ENCODE results near the gene NFYA. TPM values are rescaled to one million over a fixed set of nuclear protein-coding genes. Genes with fewer than 3 reads are reported as not detected.

Gene NFYA
- total RNA-seq, 3 donors from 2014 or later (not counting 1 experiment from before 2014, with no cell fraction given): 27.5 to 33.1 (median 33.0) TPM

DNA sequence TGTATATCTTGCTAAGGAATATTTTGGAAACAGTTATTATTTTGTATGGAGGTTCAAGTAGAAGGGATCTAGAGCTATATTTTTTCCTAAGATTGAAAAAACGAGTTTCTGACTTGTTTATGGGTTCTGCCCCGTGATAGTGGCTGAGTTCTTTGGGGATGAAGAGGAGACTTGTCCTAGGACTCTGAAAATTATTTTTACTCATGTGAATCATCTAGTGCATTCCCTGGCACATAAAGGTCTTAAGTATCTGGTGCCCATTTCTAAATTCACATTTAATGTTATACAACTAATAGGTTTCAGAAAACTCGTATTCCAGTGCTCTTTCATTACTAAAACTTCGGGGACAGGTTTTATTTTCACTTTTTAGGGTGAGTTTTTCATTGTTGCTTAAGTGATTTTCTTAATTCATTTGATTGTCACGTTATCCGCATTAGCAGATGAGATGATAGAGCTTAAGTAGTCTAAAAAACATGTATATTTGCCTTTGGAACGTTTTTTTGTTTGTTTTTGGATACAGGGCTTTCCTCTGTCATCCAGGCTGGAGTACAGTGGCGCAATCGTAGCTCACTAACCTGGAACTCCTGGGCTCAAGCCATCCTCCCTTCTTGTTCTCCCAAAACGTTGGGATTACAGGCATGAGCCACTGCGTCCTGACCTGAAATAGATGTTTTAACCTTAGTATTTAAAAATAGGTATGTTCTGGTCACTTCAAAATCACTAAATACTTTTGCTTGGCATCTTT is 2.1 kb downstream of the NFYA start:
- intact Hi-C loops (cut with micrococcal nuclease): loop anchor here (5.0 kb wide), 1 partner anchor 257 kb away; no protein-coding TSS in a partner anchor
- no peaks in the 10 kb centered on the region for H3K27me3 Mint-ChIP-seq (ENCODE audit: low read depth in 2 of 2)
- 73% methylated on average over 7 of the region's 11 CpGs for WGBS (ENCODE audit: insufficient coverage)
- no peaks in the 10 kb centered on the region for H3K27me3 ChIP-seq (ENCODE audit: control insufficient read depth, insufficient read depth, low read length)
- H3K36me3 ChIP-seq (ENCODE audit: control insufficient read depth, insufficient read depth, low read length): peaks cover 11% of the 10 kb centered on the region
- peaks cover 10% of the 10 kb centered on the region for H3K4me1 ChIP-seq (ENCODE audit: control insufficient read depth, insufficient read depth, low read length)
- no peaks in the 10 kb centered on the region for H3K9me3 Mint-ChIP-seq
- H3K36me3 Mint-ChIP-seq: no peaks in the 10 kb centered on the region
- ATAC-seq: no peak
- peak overlapping the region; percentile 90 for H3K4me3 Mint-ChIP-seq
- DNase-seq: no peak
- H3K4me3 ChIP-seq (ENCODE audit: low read length): no peak overlapping the region
- peak overlapping the region; percentile 90 to 98 for H3K27ac Mint-ChIP-seq
- TF ChIP-seq, protein P1, sequence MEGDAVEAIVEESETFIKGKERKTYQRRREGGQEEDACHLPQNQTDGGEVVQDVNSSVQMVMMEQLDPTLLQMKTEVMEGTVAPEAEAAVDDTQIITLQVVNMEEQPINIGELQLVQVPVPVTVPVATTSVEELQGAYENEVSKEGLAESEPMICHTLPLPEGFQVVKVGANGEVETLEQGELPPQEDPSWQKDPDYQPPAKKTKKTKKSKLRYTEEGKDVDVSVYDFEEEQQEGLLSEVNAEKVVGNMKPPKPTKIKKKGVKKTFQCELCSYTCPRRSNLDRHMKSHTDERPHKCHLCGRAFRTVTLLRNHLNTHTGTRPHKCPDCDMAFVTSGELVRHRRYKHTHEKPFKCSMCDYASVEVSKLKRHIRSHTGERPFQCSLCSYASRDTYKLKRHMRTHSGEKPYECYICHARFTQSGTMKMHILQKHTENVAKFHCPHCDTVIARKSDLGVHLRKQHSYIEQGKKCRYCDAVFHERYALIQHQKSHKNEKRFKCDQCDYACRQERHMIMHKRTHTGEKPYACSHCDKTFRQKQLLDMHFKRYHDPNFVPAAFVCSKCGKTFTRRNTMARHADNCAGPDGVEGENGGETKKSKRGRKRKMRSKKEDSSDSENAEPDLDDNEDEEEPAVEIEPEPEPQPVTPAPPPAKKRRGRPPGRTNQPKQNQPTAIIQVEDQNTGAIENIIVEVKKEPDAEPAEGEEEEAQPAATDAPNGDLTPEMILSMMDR (IDR thresholded peaks at IDR 0.05): no peak
- H3K9me3 ChIP-seq (ENCODE audit: control insufficient read depth, insufficient read depth, low read length): no peaks in the 10 kb centered on the region
- peak overlapping the region; percentile 99 for H3K27ac ChIP-seq (ENCODE audit: low read length)
- peaks cover 51 to 55% of the 10 kb centered on the region in 2 donors for H3K4me1 Mint-ChIP-seq

DNA sequence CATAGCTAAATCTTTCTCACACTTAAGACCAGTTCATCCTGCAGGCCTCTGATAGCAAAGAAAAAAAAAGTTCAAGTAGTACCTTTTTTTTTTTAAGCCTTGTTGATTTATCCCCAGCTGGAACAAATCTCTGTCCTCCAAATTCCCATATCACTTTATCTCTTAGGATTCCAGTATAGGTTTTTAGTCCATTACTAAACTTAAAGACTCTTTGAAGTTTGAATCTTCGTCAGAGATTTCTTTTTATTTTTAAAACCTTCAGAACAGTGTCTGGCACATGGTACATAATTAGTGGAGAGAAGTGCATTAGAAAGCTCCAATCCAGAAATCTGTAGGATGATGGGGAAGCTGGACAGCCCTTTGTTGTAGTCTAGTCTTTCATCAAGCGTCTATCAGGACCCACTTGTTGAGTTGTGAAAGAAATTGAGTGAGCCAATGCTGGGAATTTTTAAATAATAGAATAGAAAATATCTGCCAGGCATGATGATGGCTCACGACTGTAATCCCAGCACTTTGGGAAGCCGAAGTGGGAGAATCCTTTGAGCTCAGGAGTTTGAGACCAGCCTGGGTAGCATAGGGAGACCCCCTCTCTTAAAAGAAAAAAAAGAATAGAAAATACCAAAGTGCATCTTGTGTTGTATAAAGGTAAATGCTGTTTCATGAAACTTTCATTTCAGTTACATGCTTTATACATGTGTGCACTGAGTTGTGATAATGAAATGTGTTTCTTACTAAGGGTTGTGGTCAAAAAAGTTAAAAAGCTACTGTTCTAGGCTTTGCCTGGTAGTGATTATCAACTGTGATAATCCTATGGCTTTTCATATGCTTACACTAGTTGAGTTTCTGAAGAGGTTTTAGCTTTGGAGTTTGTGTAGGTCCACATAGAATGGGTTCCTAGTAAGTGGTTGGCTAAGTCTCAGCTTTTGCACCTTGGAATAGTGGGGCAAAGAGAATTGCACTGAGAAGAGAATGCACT is 3.2 kb downstream of the NFYA start:
- no peaks in the 10 kb centered on the region for H3K27me3 ChIP-seq (ENCODE audit: control insufficient read depth, insufficient read depth, low read length)
- no peak overlapping the region for H3K27ac ChIP-seq (ENCODE audit: low read length)
- Mint-ChIP-seq H3K36me3 (peaks cover 5% of the 10 kb centered on the region), H3K4me1 (peaks cover 53 to 58% of the 10 kb centered on the region in 2 donors), H3K27me3 (ENCODE audit: low read depth in 2 of 2) (no peaks in the 10 kb centered on the region), H3K4me3 (peak overlapping the region; percentile 61), H3K9me3 (no peaks in the 10 kb centered on the region), H3K27ac (peak overlapping the region; percentile 90 to 98)
- intact Hi-C loops (cut with micrococcal nuclease): no loop called here
- H3K9me3 ChIP-seq (ENCODE audit: control insufficient read depth, insufficient read depth, low read length): no peaks in the 10 kb centered on the region
- no peak for DNase-seq
- ATAC-seq: no peak
- peaks cover 18% of the 10 kb centered on the region for H3K4me1 ChIP-seq (ENCODE audit: control insufficient read depth, insufficient read depth, low read length)
- 95% methylated on average over 3 of the region's 4 CpGs for WGBS (ENCODE audit: insufficient coverage)
- TF ChIP-seq, protein P1 (IDR thresholded peaks at IDR 0.05): no peak
- H3K4me3 ChIP-seq (ENCODE audit: low read length): no peak overlapping the region
- peaks cover 10% of the 10 kb centered on the region for H3K36me3 ChIP-seq (ENCODE audit: control insufficient read depth, insufficient read depth, low read length)

DNA sequence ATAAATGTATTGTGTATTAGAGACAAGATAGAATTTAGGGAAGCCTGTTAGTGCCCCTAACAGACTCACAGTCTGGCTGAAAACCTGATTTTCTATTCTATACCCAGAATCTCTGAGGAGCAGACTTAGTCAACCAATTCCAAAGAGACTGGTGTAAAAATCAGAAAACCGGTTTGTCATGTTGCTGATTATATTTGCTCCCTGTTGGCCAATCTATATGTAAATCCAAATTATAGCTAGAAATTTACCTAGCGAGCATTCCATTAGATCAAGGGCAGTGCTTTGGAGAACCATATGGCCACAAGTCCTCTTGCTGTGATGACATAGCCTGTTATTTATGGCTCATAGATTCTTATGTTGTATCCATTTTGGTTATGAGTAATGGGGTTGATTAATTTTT is 4.8 kb downstream of the NFYA start:
- DNase-seq (no peak), ATAC-seq (no peak)
- Mint-ChIP-seq H3K9me3 (no peaks in the 10 kb centered on the region), H3K4me1 (peaks cover 53 to 65% of the 10 kb centered on the region in 2 donors), H3K36me3 (peaks cover 6% of the 10 kb centered on the region), H3K4me3 (no peak overlapping the region), H3K27me3 (ENCODE audit: low read depth in 2 of 2) (no peaks in the 10 kb centered on the region), H3K27ac (peak overlapping the region in 1 of 2 donors; percentile 55)
- 87% methylated on average over 2 of the region's 2 CpGs for WGBS (ENCODE audit: insufficient coverage)
- no peak overlapping the region for H3K27ac ChIP-seq (ENCODE audit: low read length)
- no peaks in the 10 kb centered on the region for H3K27me3 ChIP-seq (ENCODE audit: control insufficient read depth, insufficient read depth, low read length)
- peaks cover 16% of the 10 kb centered on the region for H3K36me3 ChIP-seq (ENCODE audit: control insufficient read depth, insufficient read depth, low read length)
- H3K4me3 ChIP-seq (ENCODE audit: low read length): no peak overlapping the region
- intact Hi-C loops (cut with micrococcal nuclease): no loop called here
- H3K4me1 ChIP-seq (ENCODE audit: control insufficient read depth, insufficient read depth, low read length): peaks cover 15% of the 10 kb centered on the region
- TF ChIP-seq, protein P1 (IDR thresholded peaks at IDR 0.05): no peak
- no peaks in the 10 kb centered on the region for H3K9me3 ChIP-seq (ENCODE audit: control insufficient read depth, insufficient read depth, low read length)

Measured in natural killer cell (primary cell).